Left hindlimb (tissue), 1 donor: Measurements from ENCODE around the gene UBAP2L.
A peak's percentile ranks its signal among the peaks of the same experiment; 100 is the strongest.
"Not testable (repeated sequence)": the region's sequence is repeated elsewhere in the genome, so short reads cannot be mapped to it uniquely, and the experiment has no call there.

Experiments used
- DNase-seq: peaks from one replicate; pipeline ENCODE4 v3.0.0-alpha.2; 2018

UBAP2L gene

GRCh38 chr1:154241703-154242351 lies 21.1 kb downstream of the UBAP2L start:
- DNase-seq: no peak

GRCh38 chr1:154253671-154254070 lies 32.9 kb downstream of the UBAP2L start:
- DNase-seq: no peak

- DNase-seq: no peak
These were observed 35.9 kb downstream of the UBAP2L start for GRCh38 chr1:154256686-154257085.

GRCh38 chr1:154258784-154259183 lies 38.0 kb downstream of the UBAP2L start:
- DNase-seq: no peak

GRCh38 chr1:154260127-154260526 lies 39.4 kb downstream of the UBAP2L start:
- DNase-seq: no peak

- DNase-seq: no peak
These were observed 42.9 kb downstream of the UBAP2L start for GRCh38 chr1:154263465-154264332.

- no peak for DNase-seq
These were observed 43.7 kb downstream of the UBAP2L start for GRCh38 chr1:154264454-154264853.

- no peak for DNase-seq
These were observed 44.8 kb downstream of the UBAP2L start for GRCh38 chr1:154265586-154265985.

- DNase-seq: no peak
These were observed 50.1 kb downstream of the UBAP2L start for GRCh38 chr1:154270833-154271232.

- peak; percentile 95 for DNase-seq
These were observed 51.7 kb downstream of the UBAP2L start, which contains the start of gene HAX1 for GRCh38 chr1:154272217-154272998. HAX1 (plus strand) TSS chr1:154272629; CDS start chr1:154272724, 95 bp downstream.

GRCh38 chr1:154272999-154273563 lies 52.3 kb downstream of the UBAP2L start:
- no peak for DNase-seq

GRCh38 chr1:154276797-154277196 lies 56.0 kb downstream of the UBAP2L start:
- no peak for DNase-seq

GRCh38 chr1:154287591-154287990 lies 66.8 kb downstream of the UBAP2L start:
- DNase-seq: not testable (repeated sequence)

- DNase-seq: no peak
These were observed 67.9 kb downstream of the UBAP2L start for GRCh38 chr1:154288661-154289060.

- DNase-seq: no peak
These were observed 70.2 kb downstream of the UBAP2L start for GRCh38 chr1:154290921-154291320.

GRCh38 chr1:154295408-154296235 lies 74.9 kb downstream of the UBAP2L start:
- no peak for DNase-seq

- no peak for DNase-seq
These were observed 80.8 kb downstream of the UBAP2L start for GRCh38 chr1:154301582-154301981.

GRCh38 chr1:154304664-154305337 lies 84.0 kb downstream of the UBAP2L start:
- DNase-seq: no peak

- DNase-seq: no peak
These were observed 85.4 kb downstream of the UBAP2L start for GRCh38 chr1:154306151-154306550.

- not testable (repeated sequence) for DNase-seq
These were observed 87.0 kb downstream of the UBAP2L start for GRCh38 chr1:154307670-154308270.

GRCh38 chr1:154309136-154309535 lies 88.4 kb downstream of the UBAP2L start:
- not testable (repeated sequence) for DNase-seq
